Lung (tissue), 12 donors: ENCODE measurements around the gene PIEZO1. TPM values are rescaled to one million over a fixed set of nuclear protein-coding genes. Genes with fewer than 3 reads are reported as not detected.

Experiments used
- ATAC-seq: fragments of 200-7000 bp; cut with Tn5 transposase; one replicate; pipeline ENCODE4 v1.9.1; 2020; ENCODE audit warnings: moderate number of reproducible peaks; ENCODE audit not compliant: insufficient read depth, low FRiP score
- DNase-seq, 3 donors: peaks; one replicate each; pipeline ENCODE4 v3.0.0-alpha.2; 2013 to 2017
- H3K27ac ChIP-seq, 2 donors: one replicate each; pipeline ENCODE4 v1.5.1; 2013; ENCODE audit warnings: mild to moderate bottlenecking in 2 of 2, moderate library complexity in 2 of 2, control low read depth in 1 of 2, inconsistent platforms in 1 of 2, low read depth in 1 of 2, low read length in 1 of 2
- H3K27me3 ChIP-seq, 3 donors: one replicate each; pipeline ENCODE4 v1.5.1; 2013; ENCODE audit warnings: low read length in 2 of 3; ENCODE audit not compliant: control insufficient read depth in 3 of 3, insufficient read depth in 3 of 3
- H3K36me3 ChIP-seq, 4 donors: one replicate each; pipeline ENCODE4 v1.5.1; 2013; ENCODE audit warnings: low read length in 4 of 4, mild to moderate bottlenecking in 1 of 4, moderate library complexity in 1 of 4; ENCODE audit not compliant: control insufficient read depth in 4 of 4, insufficient read depth in 4 of 4
- H3K4me1 ChIP-seq, 5 donors: one replicate each; pipeline ENCODE4 v1.5.1; 2013; ENCODE audit warnings: low read length in 5 of 5, mild to moderate bottlenecking in 2 of 5, moderate library complexity in 1 of 5; ENCODE audit not compliant: control insufficient read depth in 5 of 5, insufficient read depth in 5 of 5
- H3K4me3 ChIP-seq: one replicate; pipeline ENCODE4 v1.5.1; 2013; ENCODE audit warnings: mild to moderate bottlenecking, control low read depth, moderate library complexity
- H3K9ac ChIP-seq, 2 donors: one replicate each; pipeline ENCODE4 v1.5.1; 2013; ENCODE audit warnings: low read length in 2 of 2, control low read depth in 1 of 2; ENCODE audit not compliant: insufficient read depth in 1 of 2
- H3K9me3 ChIP-seq, 4 donors: one replicate each; pipeline ENCODE4 v1.5.1; 2013; ENCODE audit warnings: low read length in 3 of 4, mild to moderate bottlenecking in 1 of 4, moderate library complexity in 1 of 4; ENCODE audit not compliant: control insufficient read depth in 4 of 4, insufficient read depth in 3 of 4
- WGBS, 2 donors: extraction: QIAGEN DNeasy Blood & Tissue Kit; methylation state at CpG; one replicate each; pipeline ENCODE4 v1.1.7; 2013; 5-methylcytosine and 5-hydroxymethylcytosine counted together
- polyA plus RNA-seq, 2 donors: library from polyadenylated mRNA; stranded (reverse); fragments of 200-250 nt; gene quantifications; one replicate each; pipeline ENCODE4 v1.2.1, GENCODE V29; 2013
- total RNA-seq, 2 donors: library from RNA; depleted of rRNA in 1 of 2; stranded (reverse); fragments of >200 nt in 1 of 2; gene quantifications; one replicate each; pipeline ENCODE4 v1.2.1, GENCODE V29; 2014 to 2021
- TF ChIP-seq, protein P1 (sequence below): IDR thresholded peaks from 2 replicates; pipeline ENCODE4 v1.5.1; 2012; ENCODE audit warnings: mild to moderate bottlenecking; ENCODE audit errors: control extremely low read depth, extremely low read depth
- donor health status: control.
- donor health status: control.
- donor health status: Bipolar disorder and iron deficiency.
- donor health status: healthy.
- donor health status: DM: yes; HTN: yes; CAD: no.

PIEZO1 gene
- total and polyA plus RNA-seq, 4 donors: 113 to 207 (median 190) TPM

DNA sequence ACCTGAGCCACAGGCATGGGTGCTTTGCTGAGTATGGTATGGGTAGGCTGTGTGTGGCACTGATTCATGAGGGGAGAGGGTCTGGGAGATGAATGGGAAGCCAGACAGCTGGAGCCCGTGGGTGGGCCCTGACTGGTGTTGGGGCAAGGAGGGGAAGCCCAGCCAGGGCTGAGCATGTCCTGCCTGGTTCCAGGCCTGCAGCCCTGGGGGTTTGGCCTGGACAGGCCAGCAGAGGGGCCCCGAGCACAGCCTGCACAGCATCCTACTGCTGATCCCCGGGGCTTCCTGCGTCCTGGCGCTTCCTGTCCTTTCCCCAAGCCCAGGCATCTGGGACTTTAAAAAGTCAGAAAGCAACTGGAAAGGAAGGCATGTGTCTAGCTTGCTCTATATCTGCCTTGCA is 117.6 kb downstream of the PIEZO1 start:
- WGBS, 2 donors: 80 to 84% methylated on average over 5 of the region's 5 CpGs

DNA sequence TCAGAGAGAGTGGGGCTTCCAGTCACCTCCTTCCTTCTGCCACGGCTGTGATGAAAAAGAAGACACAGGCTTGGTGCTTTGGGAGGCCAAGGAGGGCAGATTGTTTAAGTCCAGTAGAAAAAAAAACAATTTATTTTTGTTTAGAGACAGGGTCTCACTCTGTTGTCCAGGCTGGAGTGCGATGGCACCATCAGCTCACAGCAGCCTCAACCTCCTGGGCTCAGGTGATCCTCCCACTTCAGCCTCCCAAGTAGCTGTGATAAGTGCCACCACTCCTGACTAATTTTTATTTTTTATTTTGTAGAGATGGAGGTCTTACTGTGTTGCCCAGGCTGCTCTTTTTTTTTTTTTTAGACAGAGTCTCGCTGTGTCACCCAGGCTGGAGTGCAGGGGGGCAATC is 119.5 kb downstream of the PIEZO1 start:
- WGBS, 2 donors: 91 to 96% methylated on average over 3 of the region's 3 CpGs
- H3K9ac ChIP-seq: no peak overlapping the region
- no peaks in the 10 kb centered on the region for H3K9me3 ChIP-seq
- TF ChIP-seq, protein P1, sequence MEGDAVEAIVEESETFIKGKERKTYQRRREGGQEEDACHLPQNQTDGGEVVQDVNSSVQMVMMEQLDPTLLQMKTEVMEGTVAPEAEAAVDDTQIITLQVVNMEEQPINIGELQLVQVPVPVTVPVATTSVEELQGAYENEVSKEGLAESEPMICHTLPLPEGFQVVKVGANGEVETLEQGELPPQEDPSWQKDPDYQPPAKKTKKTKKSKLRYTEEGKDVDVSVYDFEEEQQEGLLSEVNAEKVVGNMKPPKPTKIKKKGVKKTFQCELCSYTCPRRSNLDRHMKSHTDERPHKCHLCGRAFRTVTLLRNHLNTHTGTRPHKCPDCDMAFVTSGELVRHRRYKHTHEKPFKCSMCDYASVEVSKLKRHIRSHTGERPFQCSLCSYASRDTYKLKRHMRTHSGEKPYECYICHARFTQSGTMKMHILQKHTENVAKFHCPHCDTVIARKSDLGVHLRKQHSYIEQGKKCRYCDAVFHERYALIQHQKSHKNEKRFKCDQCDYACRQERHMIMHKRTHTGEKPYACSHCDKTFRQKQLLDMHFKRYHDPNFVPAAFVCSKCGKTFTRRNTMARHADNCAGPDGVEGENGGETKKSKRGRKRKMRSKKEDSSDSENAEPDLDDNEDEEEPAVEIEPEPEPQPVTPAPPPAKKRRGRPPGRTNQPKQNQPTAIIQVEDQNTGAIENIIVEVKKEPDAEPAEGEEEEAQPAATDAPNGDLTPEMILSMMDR: no peak
- DNase-seq (no peak), ATAC-seq (no peak)
- H3K36me3 ChIP-seq: no peaks in the 10 kb centered on the region
- peaks cover 2 to 13% (median 5%) of the 10 kb centered on the region in 5 donors for H3K4me1 ChIP-seq
- no peaks in the 10 kb centered on the region for H3K27me3 ChIP-seq
- no peak overlapping the region for H3K27ac ChIP-seq
- H3K4me3 ChIP-seq: no peak overlapping the region

More for the DNA sequence above, 117.6 kb downstream of the PIEZO1 start:
- Histone ChIP-seq H3K4me3 (no peak overlapping the region), H3K9me3 (no peaks in the 10 kb centered on the region), H3K36me3 (peaks cover 0 to 6% (median 0%) of the 10 kb centered on the region in 4 donors), H3K27ac (no peak overlapping the region), H3K27me3 (no peaks in the 10 kb centered on the region), H3K9ac (no peak overlapping the region), H3K4me1 (peaks cover 0 to 6% (median under 1%) of the 10 kb centered on the region in 5 donors)
- TF ChIP-seq, protein P1: no peak
- ATAC-seq (no peak), DNase-seq (no peak)

Other genes starting within 250 kb of the PIEZO1 start
- gene ZC3H18, start 214.8 kb downstream of the PIEZO1 start, total RNA-seq: 10 to 100 TPM; 21.2 to 44.0 TPM
- 10 to 100 TPM; 25.3 to 31.9 TPM for gene ZC3H18, start 214.8 kb downstream of the PIEZO1 start, polyA plus RNA-seq
- gene IL17C, start 146.6 kb downstream of the PIEZO1 start, total RNA-seq: not detected
- gene IL17C, start 146.6 kb downstream of the PIEZO1 start, polyA plus RNA-seq: 1 to 10 TPM in 1 of 2 donors, under 1 TPM in 1; 0.14 to 1.8 TPM
- 100 to 1,000 TPM; 113 to 404 TPM for gene CYBA, start 134.2 kb downstream of the PIEZO1 start, total RNA-seq
- 100 to 1,000 TPM; 294 to 879 TPM for gene CYBA, start 134.2 kb downstream of the PIEZO1 start, polyA plus RNA-seq
- gene MVD, start 122.1 kb downstream of the PIEZO1 start, total RNA-seq: 100 to 1,000 TPM in 1 of 2 donors, 10 to 100 TPM in 1; 39.1 to 123 TPM
- 100 to 1,000 TPM; 115 to 135 TPM for gene MVD, start 122.1 kb downstream of the PIEZO1 start, polyA plus RNA-seq
- gene SNAI3, start 98.7 kb downstream of the PIEZO1 start, total RNA-seq: 1 to 10 TPM; 1.1 to 2.6 TPM
- gene SNAI3, start 98.7 kb downstream of the PIEZO1 start, polyA plus RNA-seq: 1 to 10 TPM; 3.2 to 3.8 TPM
- 10 to 100 TPM; 15.2 to 45.9 TPM for gene RNF166, start 78.8 kb downstream of the PIEZO1 start, total RNA-seq
- 10 to 100 TPM; 42.4 to 51.6 TPM for gene RNF166, start 78.8 kb downstream of the PIEZO1 start, polyA plus RNA-seq
- 10 to 100 TPM in 1 of 2 donors, 1 to 10 TPM in 1; 5.7 to 23.4 TPM for gene CTU2, start 78.7 kb downstream of the PIEZO1 start, total RNA-seq
- 10 to 100 TPM; 17.2 to 19.4 TPM for gene CTU2, start 78.7 kb downstream of the PIEZO1 start, polyA plus RNA-seq
- gene CDT1, start 18.6 kb upstream of the PIEZO1 start, total RNA-seq: 1 to 10 TPM; 3.0 to 5.8 TPM
- gene CDT1, start 18.6 kb upstream of the PIEZO1 start, polyA plus RNA-seq: 1 to 10 TPM; 2.0 to 3.6 TPM
- 100 to 1,000 TPM in 1 of 2 donors, 10 to 100 TPM in 1; 44.2 to 196 TPM for gene APRT, start 26.7 kb upstream of the PIEZO1 start, total RNA-seq
- gene APRT, start 26.7 kb upstream of the PIEZO1 start, polyA plus RNA-seq: 100 to 1,000 TPM; 157 to 260 TPM
- 10 to 100 TPM; 33.6 to 61.9 TPM for gene GALNS, start 71.7 kb upstream of the PIEZO1 start, total RNA-seq
- gene GALNS, start 71.7 kb upstream of the PIEZO1 start, polyA plus RNA-seq: 10 to 100 TPM; 21.4 to 26.9 TPM
- 10 to 100 TPM; 34.2 to 55.4 TPM for gene TRAPPC2L, start 71.9 kb upstream of the PIEZO1 start, total RNA-seq
- gene TRAPPC2L, start 71.9 kb upstream of the PIEZO1 start, polyA plus RNA-seq: 100 to 1,000 TPM in 1 of 2 donors, 10 to 100 TPM in 1; 41.5 to 106 TPM
- gene PABPN1L, start 81.4 kb upstream of the PIEZO1 start, total RNA-seq: not detected
- gene PABPN1L, start 81.4 kb upstream of the PIEZO1 start, polyA plus RNA-seq: under 1 TPM; 0.03 to 0.22 TPM
- 10 to 100 TPM in 1 of 2 donors, 1 to 10 TPM in 1; 4.7 to 11.8 TPM for gene CBFA2T3, start 192.0 kb upstream of the PIEZO1 start, total RNA-seq
- 1 to 10 TPM; 6.2 to 7.0 TPM for gene CBFA2T3, start 192.0 kb upstream of the PIEZO1 start, polyA plus RNA-seq